ENCODE results near the gene PDXDC1. TPM values are rescaled to one million over a fixed set of nuclear protein-coding genes. Genes with fewer than 3 reads are reported as not detected.
"Not testable (repeated sequence)": the region's sequence is repeated elsewhere in the genome, so short reads cannot be mapped to it uniquely, and the experiment has no call there.

Gene PDXDC1
- total RNA-seq, 1 experiment from 2014 or later = 32.8 TPM

DNA sequence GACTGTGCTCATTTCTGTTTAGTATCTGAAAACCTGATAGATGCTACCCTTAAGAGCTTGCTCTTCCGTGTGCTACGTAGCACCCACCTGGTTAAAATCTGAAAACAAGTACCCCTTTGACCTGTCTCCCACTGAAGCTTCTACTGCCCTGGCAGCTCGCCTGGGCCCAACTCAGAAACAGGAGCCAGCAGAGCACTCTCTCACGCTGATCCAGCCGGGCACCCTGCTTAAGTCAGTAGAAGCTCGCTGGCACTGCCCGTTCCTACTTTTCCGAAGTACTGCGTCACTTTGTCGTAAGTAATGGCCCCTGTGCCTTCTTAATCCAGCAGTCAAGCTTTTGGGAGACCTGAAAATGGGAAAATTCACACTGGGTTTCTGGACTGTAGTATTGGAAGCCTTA is 62.2 kb downstream of the PDXDC1 start:
- no peak for DNase-seq (ENCODE audit: low spot score)

DNA sequence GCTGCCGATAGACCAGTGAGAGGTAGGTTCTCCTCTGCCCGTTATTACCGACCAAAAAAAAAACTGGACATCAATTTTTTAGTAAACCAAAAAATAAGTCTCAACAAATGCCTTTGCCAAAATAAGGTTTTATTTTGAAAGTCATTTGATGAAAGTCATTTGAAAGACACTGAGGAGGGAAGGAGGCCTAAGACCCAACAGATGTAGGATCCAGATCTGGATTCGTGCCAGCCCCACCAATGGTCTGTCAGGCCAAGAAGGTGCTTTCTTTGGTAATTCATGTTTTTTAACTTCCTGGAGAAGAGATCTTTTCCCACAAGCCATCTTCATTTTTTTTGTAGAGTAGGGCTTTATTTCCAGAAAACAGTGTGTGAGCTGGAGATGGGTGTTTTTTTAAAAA is 62.9 kb downstream of the PDXDC1 start:
- no peak for DNase-seq (ENCODE audit: low spot score)

DNA sequence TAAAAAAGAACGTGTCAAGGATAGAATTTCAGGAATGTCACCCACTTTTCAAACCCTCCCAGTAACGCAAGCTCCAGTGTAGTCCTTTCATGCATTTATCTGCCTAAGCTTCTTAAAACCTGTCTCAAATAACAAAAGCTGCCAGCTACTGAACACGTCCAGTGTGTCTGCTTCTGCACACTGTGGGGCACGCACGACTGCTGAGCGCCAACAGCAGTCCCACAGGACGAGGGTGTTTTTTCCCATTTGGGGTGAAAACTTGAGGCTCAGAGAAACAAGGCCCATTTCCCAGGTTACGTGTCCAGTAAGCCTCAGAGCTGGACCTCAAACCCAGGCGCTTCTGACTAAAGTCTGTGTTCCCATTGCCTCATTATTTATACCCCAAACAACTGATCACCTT is 63.9 kb downstream of the PDXDC1 start:
- DNase-seq (ENCODE audit: low spot score) = no peak

DNA sequence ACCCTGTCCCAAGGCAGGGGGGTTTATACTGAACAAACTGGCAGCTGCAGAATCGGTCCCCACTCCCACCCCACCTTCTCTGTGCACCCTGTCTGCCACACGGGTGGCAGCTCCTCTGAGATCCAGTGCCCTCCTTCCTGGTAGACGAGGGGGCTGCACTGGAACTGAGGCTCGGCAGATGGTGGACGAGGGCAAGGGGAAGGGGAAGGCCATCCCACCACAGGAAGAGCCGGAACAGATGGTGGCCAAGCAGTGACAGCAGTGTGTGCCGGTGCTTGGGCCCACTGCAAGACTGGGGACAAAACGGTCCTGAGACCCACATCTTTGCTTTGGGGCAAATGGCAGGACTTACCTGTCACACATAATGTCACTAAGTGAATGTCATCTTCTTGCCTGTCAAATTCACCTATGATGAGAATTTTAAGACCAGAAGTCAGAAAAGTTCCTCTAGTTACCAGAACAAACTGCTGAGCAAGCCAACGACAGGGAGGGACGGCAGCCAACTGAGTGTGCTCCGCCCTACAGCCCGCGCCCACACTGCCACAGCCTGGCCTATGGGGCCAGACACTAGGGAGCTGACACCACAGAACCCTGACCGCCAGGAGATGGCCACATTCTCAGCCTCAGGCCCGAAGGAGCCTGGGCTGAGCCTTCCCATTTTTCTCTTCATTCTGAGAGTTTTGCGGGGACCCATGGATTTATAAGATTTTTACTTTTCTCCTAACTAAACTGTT is 66.6 kb downstream of the PDXDC1 start:
- DNase-seq (ENCODE audit: low spot score) = peak; percentile 37

DNA sequence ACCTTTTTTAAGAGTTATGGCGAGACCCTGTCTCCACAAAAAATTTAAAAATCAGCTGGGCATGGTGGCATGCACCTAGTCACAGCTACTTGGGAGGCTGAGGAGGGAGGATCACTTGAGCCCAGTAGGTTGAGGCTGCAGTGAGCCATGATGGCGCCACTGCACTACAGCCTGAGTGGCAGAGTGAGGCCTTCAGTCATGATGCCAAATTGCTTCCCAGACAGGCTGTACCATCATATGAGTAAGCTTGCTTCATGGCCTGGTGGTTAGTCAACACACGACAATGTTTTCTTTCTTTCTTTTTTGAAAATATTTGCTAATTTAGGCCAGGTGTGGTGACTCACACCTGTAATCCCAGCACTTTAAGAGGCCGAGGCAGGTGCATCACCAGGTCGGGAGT is 68.5 kb downstream of the PDXDC1 start:
- DNase-seq (ENCODE audit: low spot score) = no peak

DNA sequence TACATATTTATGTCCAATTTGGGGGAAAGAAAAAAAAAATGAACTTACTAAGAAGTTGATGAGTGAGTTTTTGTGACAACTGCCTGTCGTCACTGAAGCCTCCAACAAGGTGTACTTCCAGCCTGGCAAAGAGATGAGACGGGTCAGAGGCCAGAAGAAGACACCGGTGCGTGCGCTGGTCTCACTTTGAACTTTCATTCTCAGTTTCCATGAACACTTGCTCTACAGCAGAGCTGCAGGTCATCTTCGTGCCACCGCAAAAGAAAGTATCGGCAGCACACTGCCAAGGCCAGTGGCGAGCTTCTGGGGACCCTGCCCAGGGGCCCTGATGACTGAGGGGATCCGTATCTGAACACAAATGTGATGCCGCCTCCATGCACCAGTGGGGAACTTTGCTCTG is 69.5 kb downstream of the PDXDC1 start:
- DNase-seq (ENCODE audit: low spot score) = no peak

DNA sequence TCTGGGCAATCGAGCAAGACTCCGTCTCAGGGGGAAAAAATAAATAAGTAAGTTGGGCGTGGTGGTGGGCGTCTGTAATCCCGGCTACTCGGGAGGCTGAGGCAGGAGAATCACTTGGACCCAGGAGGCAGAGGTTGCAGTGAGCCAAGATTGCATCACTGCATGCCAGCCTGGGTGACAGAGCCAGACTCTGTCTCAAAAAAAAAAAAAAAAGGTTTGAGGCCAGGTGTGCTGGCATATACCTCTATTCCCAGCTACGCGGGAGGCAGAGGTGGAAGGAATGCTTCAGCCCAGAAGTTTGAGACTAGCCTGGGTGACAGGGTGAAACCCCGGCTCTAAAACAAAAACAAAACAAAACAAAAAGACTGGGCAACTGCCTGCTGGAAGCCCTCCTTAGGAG is 70.4 kb downstream of the PDXDC1 start:
- DNase-seq (ENCODE audit: low spot score) = not testable (repeated sequence)

DNA sequence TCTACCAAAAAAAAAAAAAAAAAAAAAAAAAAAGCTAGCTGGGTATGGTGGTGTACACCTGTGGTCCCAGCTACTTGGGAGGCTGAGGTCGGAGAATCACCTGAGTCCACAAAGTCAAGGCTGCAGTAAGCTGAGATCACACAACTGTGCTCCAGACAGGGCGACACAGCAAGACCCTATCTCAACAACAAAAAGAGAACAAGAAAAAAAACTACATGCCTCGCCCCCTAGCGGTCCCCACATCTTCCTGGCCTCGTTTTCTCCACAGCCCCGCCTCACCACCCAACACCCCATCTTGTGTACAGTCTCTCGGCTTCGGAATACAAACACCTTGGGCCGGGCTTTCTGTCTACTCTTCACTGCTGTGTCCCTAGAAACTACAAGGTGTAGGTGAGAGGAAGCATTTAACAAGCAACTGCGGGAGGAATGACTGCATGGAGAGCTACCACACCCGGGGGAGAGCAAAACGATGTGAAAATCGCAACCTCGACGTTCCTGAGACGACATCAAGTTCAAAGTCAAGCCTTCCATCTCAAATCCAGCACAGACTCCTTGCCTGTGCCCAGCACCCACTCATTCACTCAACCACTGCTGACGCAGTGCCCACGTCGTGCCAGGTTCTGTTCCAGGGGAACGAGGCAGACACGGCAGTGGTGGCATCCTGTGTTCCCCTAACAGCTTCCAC is 72.0 kb downstream of the PDXDC1 start:
- no peak for DNase-seq (ENCODE audit: low spot score)

DNA sequence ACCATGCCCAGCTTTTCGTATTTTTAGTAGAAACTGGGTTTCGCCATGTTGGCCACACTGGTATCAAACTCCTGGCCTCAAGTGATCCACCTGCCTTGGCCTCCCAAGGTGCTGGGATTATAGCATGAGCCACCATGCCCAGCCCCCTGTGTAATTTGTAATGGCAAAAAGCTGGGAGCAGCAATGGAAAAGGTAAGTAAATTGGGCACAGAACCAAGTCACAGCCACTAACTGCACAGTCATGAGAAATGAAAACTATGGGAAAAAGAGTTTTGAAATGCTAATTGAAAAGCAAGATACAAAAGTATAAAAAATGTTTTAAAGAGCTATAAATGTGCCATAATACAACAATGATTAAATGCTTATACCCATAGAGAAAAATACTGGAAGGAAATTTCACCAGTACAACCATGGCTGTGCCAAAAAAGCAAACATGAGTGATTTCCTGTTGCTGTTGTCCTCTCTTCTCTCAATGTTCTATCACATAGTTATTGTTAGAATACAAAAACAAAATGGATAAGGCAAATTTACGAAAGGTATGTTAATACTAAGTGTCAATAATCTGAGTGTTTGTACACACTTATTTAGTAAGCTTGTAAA is 74.9 kb downstream of the PDXDC1 start:
- no peak for DNase-seq (ENCODE audit: low spot score)

DNA sequence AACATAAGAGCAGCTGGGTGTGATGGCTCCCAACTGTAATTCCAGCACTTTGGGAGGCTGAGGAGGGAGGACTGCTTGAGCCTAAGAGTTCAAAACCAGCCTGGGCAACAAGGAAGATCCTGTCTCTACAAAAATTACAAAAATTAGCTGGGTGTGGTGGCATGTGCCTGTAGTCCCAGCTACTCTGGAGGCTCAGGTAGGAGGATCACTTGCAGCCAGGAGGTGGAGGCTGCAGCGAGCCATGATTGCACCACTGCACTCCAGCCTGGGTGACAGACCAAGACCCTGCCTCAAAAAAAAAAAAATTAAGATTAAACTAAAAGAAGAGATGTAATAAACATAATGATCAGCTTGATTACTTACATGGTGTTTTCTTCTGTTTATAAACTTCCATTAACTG is 75.6 kb downstream of the PDXDC1 start:
- DNase-seq (ENCODE audit: low spot score) = not testable (repeated sequence)

DNA sequence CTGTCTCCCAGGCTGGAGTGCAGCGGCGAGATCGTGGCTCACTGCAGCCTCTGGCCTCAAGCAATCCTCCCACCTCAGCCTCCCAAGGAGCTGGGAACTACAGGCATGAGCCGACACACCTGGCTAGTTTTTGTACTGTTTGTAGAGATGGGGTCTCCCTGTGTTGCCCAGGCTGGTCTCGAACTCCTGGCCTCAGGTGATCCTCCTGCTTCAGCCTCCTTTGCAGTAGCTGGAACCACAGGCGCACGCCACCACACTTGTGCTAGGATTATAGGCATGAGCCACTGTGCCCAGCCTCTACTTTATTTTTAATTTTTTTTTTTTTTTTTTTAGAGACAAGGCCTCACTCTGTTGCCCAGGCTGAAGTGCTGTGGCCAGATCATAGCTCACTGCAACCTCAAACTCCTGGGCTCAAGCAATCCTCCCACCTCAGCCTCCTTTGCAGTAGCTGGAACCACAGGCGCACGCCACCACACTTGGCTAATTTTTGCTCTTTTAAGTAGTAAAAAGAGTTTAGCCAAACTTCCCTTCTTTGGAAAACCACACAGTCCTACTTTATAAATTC is 76.6 kb downstream of the PDXDC1 start:
- no peak for DNase-seq (ENCODE audit: low spot score)

DNA sequence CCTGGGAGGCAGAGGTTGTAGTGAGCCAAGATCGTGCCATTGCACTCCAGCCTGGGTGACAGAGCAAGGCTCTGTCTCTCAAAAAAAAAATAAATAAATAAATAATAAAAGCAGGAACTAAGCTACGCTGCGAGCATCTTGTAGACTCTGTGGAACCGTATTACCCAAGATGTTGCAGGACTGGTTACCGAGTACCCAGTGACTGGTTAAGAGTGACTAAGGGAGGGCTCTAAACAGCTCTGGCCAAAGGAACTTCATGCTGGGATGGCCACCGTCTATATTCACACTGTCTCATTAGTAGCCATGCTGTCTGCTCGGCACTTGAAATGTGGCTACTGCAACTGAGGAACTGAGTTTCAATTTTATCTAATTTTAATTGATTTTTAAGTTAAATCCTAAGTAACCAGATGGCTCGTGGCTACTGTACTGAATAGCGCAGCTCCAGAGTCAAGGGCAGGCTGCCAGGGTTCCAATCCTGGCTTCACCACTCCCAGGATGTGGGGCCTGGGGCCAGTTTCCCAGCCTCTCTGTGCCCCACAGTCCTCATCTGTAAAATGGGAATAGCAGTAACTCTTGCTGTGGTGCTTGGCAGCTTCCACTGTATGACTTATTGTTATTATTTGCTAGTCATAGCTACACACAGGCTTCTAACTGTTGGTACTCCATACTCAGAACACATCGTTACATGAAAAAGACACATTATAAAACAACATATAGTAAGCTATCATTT is 78.1 kb downstream of the PDXDC1 start:
- no peak for DNase-seq (ENCODE audit: low spot score)

DNA sequence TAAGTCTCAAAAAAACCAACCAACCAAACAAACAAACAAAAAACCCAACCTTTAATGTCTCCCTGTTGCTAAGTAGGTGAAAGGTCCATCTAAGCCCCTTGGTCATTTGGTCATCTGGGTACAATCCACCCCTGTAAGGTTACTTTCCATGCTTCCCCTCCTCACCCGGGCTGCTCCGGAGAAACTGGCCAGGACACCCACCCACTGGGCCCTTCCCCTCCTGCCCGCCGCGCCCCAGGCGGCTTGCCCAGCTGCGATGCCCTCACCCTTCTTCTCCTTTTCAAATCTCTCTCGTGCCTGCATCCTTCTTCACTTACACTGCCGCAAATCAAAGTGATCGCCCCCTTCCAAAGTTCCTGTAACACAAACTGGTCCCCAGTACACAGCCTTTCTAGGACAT is 79.1 kb downstream of the PDXDC1 start:
- no peak for DNase-seq (ENCODE audit: low spot score)

DNA sequence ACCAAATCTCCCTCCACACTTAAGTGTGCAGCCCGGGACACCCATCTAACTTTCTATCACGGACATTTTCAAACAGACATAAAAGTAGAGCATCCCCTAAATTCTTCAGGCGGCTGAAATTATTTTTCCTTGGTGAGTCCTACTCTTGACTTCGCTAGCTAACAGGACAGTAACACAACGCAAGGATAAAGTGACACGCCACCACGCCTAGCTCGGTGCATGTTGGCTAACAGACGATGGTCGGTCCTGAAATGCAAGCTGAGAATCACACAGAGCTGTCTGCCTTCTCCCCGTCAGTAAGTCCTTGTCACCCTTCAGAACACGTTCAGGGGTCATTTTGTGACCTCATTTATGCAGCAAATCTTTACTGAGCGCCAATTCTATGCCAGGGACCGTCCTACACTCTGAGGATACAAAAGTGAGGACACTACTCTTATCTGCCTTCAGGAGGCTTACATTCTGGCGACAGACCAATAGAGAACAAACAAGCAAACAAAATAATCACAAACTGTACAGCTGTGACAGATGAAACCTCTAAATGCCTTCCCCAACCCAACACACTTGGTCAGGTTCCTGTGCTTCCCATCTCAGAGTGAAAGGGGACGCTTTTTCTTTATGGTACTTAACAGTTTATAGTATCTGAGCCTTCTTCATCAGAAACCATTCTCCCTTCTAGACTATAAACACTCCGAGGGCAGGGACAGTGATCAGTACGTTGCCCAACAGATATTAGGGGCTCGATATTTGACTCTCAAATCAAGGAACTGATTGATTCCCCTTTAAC is 79.7 kb downstream of the PDXDC1 start:
- DNase-seq (ENCODE audit: low spot score) = no peak

DNA sequence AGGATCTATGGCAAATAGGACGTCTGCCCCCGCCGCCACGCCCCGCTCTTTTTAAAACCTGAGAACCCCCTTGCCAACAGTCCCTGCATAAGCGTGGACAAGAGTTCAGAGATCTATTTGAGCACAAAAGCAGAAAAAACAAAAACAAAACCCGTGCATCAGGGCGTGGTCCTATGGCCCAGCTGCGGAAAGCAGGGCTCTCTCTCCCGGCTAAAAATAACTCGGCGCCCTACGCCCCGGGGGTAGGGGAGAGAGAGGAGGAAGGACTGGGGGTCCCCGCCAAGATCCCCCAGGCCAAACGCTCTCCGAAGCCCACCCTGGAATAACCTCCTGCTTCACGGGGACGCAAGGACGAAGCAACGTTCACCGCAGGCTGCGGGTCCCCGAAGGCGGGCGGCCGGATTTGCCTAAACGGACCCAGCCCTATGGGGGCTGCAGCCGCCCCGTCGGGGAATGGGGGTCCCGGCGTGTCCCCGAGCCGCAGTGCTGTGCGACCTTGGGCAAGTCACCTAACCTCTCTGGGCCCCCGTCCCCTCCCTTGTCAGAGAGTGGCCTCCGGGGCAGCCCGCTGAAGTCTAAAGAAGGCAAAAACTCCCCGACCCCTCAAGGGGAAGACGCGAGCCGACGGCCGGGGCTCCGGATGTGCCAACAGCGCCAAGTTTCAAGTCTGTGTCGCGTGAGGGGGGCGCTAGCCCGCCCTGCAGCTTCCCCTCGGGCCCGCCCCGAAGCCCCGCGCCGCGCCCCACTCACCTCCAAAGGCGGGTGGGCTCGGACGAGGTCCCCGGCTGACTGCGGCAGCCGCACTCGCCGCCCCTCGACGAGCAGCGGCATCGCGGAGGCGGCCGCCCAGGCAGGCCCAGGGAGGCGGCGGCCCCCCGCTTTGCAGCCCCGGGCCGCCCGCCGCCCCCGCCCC is 80.6 kb downstream of the PDXDC1 start:
- DNase-seq (ENCODE audit: low spot score) = no peak

DNA sequence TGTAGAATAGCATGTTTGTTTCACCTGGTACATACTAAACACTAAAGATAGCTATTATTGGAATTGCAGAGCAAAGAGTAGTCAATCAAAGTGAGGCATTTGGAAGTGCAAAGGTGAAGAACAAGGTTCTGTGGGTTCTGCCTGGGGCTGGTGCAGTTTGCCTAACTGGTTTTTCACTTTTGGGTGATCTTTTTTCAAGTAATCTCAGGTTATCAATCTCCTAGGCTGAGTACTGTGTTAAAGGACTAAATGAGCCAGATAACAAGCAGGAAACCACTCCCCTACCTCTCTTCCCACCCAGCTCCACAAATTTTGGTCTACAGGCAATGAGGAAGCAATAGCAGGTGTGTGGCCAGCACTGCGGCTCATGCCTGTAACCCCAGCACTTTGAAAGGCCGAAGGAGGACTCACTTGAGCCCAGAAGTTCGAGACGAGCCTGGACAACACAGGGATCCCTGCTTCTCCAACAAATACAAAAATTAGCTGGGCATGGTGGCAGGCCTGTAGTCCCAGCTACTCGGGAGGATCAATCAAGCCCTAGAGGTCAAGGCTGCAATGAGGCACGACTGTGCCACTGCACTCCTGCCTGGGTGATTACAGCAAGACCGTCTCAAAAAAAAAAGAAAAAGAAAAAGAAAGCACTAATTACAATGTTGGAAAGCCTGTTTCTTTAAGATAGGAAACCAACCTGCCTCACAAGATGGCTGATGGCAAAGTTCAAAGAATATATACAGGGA is 83.0 kb downstream of the PDXDC1 start:
- no peak for DNase-seq (ENCODE audit: low spot score)

DNA sequence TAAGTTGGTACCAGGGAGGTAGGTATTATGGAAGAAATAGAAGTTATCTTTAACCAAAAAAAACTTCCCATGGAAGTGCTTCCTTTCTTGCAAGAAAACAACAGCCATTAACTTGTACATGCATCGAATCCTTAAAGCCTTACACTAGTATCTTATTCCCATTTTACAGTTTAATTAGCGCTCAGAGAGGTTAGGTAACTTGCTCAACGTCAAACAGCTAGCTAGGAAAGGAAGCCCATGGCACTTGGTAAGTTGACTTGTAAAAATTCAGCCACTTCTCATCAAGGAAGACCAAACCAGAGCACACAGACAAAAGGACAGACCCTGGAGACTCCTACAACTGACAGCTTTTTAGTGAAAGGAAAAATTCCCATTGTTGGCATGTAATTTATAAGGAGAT is 84.5 kb downstream of the PDXDC1 start:
- no peak for DNase-seq (ENCODE audit: low spot score)

DNA sequence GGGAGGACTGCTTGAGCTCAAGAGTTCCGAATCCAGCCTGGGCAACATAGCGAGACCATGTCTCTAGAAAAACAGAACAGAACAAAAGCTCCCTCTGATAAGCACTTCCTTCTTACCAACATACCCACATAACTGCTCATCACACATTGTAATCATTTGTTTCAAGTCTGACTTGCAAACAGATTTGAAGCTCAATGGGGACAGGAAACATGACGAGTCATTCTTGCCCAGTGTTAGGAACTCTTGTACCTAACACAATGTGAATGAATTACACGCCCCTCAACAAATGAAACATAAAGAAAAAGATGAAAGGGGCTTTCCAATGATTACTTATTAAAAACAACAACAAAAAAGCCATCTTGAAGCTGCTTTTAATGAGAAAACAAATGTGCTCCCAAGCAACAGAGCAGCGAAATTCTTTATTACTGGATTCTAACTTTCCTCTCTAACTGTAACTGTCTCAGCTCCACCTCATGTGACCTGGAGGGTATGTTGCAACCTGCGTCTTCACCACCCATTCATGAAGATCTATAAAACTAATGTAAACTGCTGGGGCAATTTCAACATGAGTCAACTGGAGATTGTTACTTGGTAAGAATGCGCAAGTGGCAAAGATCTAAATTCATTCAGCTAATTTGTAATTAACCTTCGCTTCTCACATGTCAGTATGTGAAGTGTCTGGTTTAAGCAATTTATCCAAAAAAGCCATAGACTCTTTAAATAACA is 87.4 kb downstream of the PDXDC1 start:
- not testable (repeated sequence) for DNase-seq (ENCODE audit: low spot score)

DNA sequence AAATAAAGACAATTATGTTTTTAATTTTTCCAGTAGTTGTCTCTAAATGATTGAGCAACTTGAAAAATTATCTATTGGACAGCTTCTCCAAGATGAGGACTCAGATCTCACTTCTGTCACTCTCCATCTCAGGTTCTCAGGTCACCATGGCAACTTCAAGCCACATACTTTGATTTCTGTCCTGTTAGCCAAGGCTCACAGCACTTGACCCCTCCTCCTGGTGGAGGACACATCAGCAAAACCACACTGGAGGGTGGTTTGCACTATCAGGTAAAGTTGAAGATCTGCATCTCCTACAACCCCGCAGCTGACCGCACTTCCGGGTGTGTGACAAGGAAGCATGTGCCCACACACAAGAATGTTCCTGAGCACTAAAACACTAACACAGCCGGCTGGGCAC is 91.1 kb downstream of the PDXDC1 start:
- not testable (repeated sequence) for DNase-seq (ENCODE audit: low spot score)
